GM19438 (cell line): ENCODE data around the gene P3H1.
"Not testable (repeated sequence)": the region's sequence is repeated elsewhere in the genome, so short reads cannot be mapped to it uniquely, and the experiment has no call there.

Experiments used
- ATAC-seq: cut with Tn5 transposase; IDR thresholded peaks from one replicate; pipeline ENCODE4 v1.9.1; 2021; ENCODE audit warnings: low read depth; ENCODE audit not compliant: unreplicated experiment

The P3H1 gene

DNA sequence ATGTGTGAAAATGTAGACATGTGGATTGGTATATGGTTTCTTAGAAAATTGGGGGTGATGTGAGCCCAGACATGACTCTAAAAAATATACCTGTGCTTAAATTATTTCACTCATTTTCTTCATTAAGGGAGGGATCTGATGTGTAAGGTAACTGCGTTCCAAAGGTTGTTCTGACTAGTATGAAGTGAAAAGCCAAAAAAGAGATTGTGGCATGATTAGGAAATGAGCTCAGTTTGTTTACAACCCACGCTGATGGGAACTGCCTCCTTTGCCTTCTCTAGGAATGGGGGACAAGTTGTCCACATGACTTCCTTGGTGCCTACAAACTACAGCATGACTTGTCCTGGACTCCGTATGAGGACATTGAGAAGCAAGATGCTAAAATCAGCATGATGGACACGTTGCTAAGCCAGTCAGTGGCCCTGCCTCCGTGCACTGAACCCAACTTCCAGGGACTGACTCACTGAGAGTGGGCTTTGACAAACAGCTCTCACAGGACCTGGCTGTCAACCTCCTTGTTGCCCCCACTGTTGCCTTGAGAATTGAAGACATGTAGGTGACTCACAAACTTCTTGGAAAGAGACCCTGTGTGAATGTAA, 8.2 kb upstream of the P3H1 start:
- no peak for ATAC-seq

DNA sequence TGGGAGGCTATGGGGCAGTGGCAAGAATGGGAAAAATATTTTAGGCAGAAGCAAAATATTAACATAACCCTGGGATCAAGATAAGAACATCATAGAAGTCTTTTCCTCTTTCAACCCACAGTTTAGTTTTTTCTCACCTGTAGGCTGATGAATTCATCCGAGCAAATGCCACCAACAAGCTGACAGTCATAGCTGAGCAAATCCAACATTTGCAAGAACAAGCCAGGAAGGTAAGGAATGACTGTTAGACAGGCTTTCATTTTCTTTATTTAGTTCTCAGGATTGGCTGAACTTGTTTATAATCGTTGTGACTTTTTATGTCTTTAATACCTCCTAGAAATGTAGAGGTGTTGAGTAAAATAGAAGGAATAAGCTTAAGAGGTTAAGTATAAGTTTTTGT, 6.6 kb upstream of the P3H1 start:
- no peak for ATAC-seq

DNA sequence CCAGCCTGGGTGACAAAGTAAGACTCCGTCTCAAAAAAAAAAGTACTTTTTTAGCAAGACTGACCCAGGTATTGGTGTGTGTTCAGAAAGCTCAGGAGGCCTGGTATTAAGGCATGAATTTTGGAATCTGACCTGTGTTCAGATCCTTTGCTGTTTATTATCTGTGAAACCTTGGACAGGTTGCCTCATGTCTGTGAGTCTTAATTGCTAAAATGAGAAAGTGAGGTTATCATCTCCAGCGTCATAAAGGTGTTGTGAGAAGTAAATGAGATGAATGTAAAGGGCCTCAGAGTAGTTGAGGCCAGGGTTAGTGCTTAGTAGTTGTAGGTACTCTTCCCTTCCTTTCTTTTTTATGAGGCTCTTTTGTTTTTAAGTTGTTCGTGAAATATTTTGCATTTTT, 3.0 kb upstream of the P3H1 start:
- ATAC-seq, result no peak

DNA sequence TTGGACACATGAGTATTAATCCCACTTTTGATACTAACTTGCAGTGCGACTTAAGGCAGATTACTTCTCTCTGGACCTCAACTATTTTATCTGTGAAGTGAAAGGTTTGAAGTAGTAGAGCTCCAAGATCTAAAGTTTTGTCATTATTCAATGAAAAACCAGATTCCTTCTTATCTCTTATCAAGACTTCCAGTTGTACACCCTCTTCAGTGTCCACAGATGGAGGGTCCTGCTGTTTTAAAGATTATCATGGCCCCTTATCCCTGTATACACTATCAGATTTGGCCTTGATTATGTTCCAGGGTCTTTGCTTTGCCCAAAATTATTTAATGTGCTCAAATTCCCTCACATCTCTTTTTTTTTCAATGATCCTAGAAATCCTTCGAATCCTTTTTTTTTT, 1.3 kb upstream of the P3H1 start:
- ATAC-seq, result no peak

DNA sequence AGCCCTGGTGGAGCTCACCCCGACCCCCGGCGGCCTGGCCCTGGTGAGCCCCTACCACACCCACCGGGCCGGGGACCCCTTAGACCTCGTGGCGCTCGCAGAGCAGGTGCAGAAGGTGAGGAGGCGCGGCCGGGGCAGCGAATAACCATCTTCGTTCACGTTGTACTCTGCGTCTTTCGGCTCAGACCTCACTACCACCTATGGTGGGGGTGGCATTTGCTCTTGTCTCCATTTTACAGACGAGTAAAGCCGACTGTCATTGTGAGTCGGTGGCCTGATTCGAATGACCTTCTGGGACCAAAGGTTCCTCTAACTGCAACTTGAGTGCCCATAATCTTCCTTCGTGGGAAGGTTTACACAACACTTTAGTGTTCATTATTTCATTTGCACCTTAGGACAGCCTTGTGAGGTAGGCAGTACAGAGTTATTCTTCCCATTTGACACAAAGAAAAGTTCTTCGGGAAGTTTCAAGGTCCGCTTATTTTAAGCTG, 727 bp upstream of the P3H1 start:
- peak; percentile 1 for ATAC-seq

DNA sequence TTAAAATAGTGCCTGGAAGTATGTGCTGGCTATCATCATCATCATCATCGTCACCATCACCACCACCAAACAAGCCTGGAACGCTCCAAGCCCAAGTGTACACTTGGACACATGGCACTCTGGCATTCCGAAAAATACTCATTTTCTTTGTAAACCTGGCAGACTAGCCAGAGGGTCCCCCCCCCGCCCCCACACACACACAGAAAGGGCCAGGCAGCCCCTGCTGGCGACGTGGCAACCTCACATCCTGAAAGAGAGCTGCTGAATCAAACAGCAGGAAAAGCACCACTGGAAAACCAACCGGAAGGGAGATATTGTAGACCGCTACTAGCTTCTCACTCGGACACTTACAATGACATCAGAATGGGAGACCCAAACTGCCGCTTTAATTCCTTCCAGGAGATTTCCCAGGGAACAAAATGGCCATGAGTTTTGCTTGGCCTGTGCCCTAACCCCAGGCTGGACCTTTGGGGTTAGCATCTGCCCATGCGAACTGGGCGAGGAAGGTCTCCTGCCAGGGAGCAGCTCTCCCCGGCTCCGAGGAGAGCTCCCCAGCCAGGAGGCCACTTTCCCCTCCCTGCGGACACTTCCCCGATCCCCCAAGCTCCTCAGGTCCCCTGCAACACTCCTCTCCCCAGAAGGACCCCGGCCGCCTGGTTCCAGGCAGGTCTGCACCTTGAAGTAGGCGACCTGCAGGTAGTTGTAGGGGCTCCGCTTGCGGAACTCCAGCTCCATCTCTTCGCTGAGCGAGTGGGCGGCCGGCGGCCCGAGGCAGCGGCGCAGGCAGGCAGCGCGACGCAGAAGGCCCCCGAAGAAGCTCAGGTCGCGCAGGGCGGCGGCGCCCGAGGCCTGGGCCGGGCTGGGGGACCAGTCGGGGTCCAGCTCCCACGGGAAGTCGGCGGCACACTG, 742 bp downstream of the P3H1 start:
- ATAC-seq, result peak; percentile 22

DNA sequence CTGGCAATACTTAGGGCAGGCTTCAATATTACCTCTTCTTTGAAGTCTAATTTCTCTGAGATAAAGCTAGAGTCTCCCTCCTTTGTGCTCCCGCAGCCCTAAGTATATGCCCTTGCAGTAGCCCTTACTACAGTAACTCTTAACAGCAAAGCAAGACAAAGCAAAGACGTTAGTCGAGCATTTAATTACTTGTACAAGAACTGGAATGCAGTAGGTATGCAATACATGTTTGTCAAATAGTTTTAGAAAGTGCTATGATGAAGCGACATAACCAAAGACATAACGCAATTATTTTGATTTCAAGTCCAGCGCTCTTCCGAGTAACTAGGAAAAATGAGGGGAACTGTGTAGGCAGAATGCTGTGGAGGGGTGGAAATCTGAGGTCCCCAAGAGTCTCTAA, 1.6 kb downstream of the P3H1 start:
- ATAC-seq, result no peak

DNA sequence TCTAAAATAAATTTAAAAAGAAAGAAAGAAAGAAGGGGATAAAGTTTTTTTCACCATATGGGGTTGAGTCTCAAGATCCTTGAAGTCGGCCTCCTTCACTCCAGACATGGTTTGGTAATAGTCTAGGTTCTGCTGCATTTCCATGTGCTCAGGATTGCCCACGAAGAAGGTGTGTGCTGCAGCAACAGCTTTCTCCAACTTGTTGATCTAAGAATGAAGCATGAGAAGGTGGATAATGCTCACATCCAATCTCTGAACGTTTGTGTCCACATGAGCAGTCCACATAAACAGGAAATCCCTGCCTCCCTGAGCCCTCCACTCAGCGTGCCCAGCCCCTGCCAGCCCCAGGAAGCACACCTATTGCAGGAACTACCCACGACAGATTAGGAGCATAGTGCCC, 4.6 kb downstream of the P3H1 start:
- ATAC-seq, result no peak

DNA sequence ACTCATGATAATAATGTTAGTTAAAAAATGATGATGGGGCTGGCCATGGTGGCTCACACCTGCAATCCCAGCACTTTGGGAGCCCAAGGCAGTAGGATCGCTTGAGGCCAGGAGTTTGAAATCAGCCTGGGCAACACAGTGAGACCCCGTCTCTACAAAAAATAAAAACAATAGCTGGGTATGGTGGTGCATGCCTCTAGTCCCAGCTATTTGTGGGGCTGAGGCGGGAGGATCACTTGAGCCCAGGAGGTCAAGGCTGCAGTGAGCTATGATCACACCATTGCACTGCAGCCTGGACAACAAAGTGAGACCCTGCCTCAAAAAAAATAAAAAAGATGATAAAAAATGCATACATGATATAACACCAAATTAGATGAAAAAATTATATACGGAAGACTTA, 5.3 kb downstream of the P3H1 start:
- ATAC-seq, result no peak

DNA sequence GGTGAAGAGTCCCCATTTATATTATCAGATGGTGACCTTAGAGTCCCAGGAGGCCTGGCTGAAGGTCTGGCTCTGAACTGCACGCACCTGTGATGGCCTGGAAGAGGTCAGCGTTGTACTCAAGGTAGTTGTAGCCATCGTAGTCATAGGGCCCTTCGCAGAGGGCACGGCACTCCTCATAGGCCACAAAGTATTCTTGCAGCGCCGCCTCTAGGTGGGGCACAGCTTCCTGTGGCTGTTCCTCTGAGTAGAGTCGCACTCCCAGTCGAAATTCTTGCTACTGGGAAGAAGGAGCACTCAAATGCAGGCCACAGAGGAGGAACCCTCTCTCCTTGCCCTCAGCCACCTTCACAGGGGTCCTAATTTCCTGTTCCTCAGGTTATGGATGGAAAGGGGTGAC, 7.7 kb downstream of the P3H1 start:
- ATAC-seq, result no peak

DNA sequence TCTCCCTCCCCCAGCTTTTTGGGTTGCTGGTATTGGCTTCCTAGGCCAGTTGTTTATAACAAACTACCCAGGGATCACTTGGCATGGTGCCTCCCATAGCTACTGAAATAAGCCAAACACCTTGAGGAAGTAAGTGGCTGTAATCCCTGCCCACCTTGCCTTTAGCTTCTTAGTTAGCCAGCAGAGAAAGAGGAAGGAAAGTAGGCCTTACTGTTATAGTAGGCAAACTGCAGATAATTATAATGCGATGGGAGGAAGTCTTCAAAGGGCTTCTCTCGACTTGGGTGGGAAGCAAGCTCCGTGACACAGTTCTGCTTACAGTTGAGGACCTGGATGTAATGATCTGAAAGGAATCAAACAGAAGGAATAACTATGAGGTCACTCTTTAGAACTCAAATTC, 8.2 kb downstream of the P3H1 start:
- ATAC-seq, result no peak

DNA sequence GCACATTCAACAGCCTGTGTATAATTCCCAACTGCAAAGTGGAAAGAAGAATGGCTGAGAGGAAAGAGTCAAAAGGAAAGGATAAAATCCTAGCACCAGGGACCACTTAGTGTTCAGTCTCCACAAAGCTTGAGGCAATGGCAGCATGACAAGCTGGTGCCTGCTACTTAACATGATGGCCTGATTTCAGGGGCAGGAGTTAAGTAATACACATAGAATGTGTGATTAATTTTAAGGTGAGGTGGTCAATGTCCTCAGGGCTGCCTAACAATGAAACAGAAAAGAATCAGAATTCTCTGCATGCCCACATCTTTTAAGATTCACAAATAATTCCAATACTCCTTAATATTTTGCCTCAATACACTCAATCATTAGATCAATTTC, 8.9 kb downstream of the P3H1 start:
- no peak for ATAC-seq

DNA sequence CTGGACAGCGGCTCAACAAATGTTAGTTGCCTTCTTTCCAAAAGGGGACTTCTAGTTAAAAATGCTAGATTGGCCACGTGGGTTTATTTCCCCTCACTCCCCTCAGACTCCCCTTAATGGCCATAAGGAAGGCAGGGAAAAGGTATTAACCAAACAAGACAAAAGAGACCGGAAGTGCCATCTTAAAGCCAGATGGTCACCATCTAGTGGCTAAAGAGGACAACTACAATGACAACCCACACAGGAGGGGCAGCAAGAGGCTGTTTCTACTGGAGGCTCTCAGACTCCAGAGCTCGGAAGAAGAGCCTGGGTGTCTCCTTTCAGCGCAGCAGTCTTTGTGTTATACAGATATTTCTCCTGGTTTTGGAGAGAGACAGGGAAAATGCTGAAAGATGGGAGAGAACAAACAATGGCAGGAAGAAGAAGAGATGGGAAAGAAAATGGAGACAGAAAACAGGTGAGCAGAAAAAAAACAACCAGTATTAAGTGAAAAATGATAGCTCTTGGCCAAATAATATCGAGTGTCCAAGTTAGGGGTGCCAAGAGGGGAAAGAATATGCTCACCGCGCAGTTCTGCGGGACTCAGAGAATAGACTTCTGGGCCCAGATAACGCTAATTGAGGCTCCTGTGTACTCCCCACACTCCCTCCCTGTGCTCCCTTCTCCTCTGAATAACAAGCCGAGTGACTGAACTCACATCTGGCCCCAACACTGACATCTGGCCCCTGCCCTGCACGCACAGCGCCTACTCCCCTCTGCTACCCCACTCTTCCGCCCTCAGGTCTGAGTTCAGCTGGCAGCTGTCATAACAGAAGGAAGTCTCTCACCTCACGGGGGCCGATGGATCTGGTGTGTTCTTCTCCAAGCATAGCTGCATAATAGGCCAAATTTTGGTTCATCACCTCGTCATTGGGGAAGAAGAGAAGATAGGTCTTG, 9.6 kb downstream of the P3H1 start:
- ATAC-seq, result no peak

DNA sequence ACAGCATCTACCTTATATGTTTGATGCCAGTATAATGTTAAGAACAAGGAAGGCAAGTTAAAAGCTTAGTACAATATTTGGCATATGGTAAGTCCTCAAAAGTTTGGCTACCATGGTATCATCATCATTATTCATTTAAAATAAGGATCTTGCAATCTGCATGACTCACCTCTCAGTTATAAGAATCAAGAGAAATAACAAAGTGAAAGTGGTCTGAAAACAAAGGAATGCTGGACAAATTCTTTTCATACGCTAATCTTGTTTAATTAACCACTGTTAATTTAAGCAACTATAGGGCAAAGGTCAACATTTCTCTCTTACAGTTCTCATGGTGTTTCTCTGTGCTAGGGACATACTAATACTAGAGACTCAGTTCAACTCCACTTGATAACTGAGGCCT, 13.8 kb downstream of the P3H1 start:
- ATAC-seq, result no peak

DNA sequence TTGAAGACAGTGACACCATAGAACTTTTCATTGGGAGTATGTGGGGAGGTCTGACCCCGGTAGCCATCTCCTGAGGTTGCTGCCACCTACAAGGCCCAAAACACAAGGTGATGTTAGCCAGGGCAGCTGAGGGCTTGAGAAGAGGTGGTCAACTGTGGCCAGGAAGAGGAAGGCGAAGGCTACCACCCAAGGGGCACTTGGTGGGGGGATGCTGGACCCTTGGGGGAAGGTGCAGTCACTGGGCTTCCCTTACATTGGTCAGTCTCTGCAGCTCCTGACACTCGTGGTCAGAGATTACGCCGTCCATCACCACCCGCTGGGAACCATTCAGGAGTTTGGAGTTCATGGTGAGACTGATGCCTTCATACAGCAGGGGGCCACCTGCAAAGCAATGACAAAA, 14.5 kb downstream of the P3H1 start:
- ATAC-seq, result no peak

DNA sequence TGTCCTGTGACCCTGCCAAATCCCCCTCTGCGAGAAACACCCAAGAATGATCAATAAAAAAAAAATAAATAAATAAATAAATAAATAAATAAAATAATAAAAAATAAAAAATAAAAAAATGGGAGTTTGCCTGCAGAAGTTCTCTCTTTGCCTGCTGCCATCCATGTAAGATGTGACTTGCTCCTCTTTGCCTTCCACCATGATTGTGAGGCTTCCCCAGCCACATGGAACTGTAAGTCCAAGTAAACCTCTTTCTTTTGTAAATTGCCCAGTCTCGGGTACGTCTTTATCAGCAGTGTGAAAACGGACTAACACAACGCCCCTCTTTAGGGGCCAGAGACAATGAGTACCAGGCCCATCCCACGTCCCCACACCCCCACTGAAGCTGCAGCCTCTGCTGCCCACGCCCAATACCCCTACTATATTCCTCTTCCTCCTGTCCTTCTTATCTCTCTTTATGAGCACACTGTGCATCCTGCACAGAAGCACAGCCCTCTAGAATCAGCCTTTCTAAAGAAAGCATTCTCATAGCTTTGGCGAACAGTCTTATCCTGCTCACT, 15.2 kb downstream of the P3H1 start:
- not testable (repeated sequence) for ATAC-seq

DNA sequence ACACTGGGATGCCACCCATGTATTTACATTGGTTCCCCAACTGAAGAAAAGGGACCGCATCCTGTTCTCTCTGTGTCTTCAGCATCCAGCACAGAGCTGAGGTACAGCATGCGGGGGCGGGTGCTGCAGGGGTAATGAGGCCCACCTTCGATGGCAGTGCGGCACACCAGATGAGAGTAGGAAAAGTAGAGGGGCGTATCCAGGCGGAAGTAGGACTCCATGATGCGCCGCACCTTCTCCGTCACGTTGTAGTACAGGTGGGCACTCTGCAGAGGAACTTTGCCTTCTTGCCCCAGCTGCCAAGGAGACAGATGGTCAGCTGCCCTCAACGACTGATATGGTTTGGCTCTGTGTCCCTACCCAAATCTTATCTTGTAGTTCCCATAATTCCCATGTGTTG, 16.8 kb downstream of the P3H1 start:
- ATAC-seq, result no peak

DNA sequence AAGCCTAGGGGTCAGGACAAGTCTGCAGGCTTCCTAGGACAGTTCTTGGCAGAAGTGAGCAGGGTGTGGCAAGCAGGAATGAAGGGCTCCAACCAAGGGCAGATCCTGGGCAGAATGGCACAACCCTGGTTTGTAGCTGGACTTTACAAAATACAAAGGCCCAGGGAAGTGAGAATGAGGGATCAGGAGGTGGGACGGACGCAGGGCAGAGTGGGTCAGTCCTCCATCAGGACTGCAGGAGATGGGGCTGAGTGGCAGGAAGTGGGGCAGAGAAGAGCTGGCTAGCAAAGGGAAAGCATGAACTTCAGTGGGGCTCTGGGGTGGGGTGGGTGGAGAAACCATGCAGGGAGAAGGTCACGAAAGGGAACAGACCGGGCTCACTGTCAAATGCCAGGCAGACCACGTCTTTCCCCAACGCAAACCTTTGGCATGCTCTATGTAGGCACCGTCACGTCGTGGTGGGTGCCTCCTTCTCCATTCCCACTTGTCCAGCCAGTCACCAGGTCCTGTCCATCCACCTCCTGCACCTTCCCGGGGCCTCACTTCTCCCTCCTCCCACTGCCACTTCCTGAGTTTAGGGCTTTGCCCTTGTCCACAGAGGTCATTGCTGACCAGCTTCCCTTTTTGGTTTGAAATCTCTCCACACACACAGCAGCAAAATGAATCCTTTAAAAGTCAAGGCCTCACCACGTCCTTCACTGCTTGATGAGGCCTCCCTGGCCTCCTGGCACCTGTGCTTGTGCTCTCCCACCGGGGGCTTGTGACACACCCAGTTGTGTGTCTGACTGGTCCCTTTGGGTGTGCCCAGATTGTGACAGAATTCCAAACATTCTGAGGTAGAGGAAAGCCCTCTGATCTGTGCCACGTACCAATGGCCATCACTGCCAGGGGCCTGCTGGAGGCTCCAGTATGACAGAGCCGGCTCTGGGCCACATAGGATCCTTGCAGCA, 18.1 kb downstream of the P3H1 start:
- ATAC-seq, result no peak

DNA sequence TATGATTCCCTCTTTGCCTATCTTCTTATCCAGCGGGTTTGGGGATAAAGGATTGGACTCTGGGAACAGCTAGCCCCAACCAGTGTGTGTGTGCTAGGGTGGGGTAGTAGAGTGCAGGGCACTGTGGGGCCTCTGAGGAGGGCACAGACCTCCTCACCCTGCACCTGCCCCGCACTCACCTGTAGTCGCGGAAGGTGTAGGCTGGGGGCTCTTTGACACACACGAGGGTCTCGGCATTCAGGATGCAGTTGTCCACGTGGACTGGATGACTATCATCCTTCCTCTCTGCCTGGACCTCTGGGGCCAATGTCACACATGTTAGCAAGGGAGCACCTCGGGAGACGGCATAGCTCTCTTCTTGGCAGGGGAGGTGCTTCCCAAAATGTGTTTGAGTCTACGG, 18.8 kb downstream of the P3H1 start:
- no peak for ATAC-seq

DNA sequence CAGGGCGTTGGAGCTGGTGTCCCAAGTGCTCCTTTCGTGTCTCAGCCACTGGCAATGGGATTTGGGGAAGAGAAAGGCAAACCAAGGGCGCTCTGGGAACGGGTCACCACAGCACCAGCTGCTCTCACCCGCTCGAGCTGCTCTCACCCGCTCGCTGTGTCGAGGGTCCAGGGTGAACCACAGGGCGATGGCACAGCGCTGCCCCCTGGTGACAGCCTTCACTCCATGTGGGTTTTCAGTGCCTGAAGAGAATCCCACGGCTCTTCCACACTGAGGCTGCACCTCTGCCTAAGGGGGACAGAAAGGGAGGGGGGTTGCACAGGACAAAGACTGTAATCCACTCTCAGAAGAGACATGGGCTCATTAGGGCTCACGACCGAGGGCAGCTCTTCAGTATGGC, 19.7 kb downstream of the P3H1 start:
- ATAC-seq, result no peak
